GM12878 (cell line): ENCODE results near the gene RALGPS1.

Experiments used
- CTCF ChIP-seq, 3 experiments: IDR thresholded peaks in 2 of 3; conservative IDR thresholded peaks in 1 of 3; 2 replicates each; pipeline ENCODE4 v1.5.1; 2011; ENCODE audit warnings: low read depth in 3 of 3, low read length in 3 of 3, mild to moderate bottlenecking in 3 of 3, control low read depth in 2 of 3, moderate library complexity in 2 of 3, inconsistent platforms in 1 of 3, mixed read lengths in 1 of 3; ENCODE audit not compliant: control insufficient read depth in 2 of 3, insufficient read depth in 1 of 3; ENCODE audit errors: extremely low read depth in 1 of 3
- EP300 ChIP-seq, 2 experiments: fragments of 150-350 bp in 1 of 2; IDR thresholded peaks; 2 replicates each; pipeline ENCODE4 v1.6.1; 2011 to 2012; ENCODE audit warnings: low read depth in 2 of 2, low read length in 2 of 2, borderline replicate concordance in 1 of 2, improper control_type of control experiment in 1 of 2, inconsistent platforms in 1 of 2; ENCODE audit not compliant: control insufficient read depth in 1 of 2
- EZH2 ChIP-seq: IDR thresholded peaks from 2 replicates; pipeline ENCODE4 v1.6.1; 2012; ENCODE audit warnings: low read depth, mild to moderate bottlenecking, control low read depth, inconsistent platforms, low read length, borderline replicate concordance; ENCODE audit not compliant: control insufficient read depth
- FOXK2 ChIP-seq: fragments of 450-650 bp; IDR thresholded peaks from 2 replicates; pipeline ENCODE4 v1.6.1; 2017; ENCODE audit warnings: mild to moderate bottlenecking, moderate library complexity
- IKZF1 ChIP-seq: fragments of 450-650 bp; conservative IDR thresholded peaks from 2 replicates; pipeline ENCODE4 v1.6.1; 2017; ENCODE audit warnings: antibody characterized with exemption, mild to moderate bottlenecking
- MXI1 ChIP-seq: fragments of 150-350 bp; IDR thresholded peaks from 2 replicates; pipeline ENCODE4 v1.6.1; 2011; ENCODE audit warnings: low read depth, mild to moderate bottlenecking, inconsistent platforms, low read length, improper control_type of control experiment
- POLR2A ChIP-seq: IDR thresholded peaks from 2 replicates; pipeline ENCODE4 v1.6.1; 2011; ENCODE audit warnings: low read depth, mild to moderate bottlenecking, low read length
- RBBP5 ChIP-seq: fragments of 200-600 bp; sonication (generic); conservative IDR thresholded peaks from 2 replicates; pipeline ENCODE4 v1.6.1; 2016
- SMC3 ChIP-seq: IDR thresholded peaks from 2 replicates; pipeline ENCODE4 v1.6.1; 2011; ENCODE audit warnings: low read length, improper control_type of control experiment, borderline replicate concordance
- TAF1 ChIP-seq: IDR thresholded peaks from 2 replicates; pipeline ENCODE4 v1.6.1; 2011; ENCODE audit warnings: mild to moderate bottlenecking, low read depth, low read length, borderline replicate concordance
- ZNF24 ChIP-seq: fragments of 450-650 bp; IDR thresholded peaks from 2 replicates; pipeline ENCODE4 v1.6.1; 2017; ENCODE audit warnings: antibody characterized with exemption, mild to moderate bottlenecking
- TF ChIP-seq, protein P1 (sequence below): IDR thresholded peaks from 2 replicates; pipeline ENCODE4 v1.6.1; 2012; ENCODE audit warnings: low read depth, low read length, improper control_type of control experiment

DNA sequence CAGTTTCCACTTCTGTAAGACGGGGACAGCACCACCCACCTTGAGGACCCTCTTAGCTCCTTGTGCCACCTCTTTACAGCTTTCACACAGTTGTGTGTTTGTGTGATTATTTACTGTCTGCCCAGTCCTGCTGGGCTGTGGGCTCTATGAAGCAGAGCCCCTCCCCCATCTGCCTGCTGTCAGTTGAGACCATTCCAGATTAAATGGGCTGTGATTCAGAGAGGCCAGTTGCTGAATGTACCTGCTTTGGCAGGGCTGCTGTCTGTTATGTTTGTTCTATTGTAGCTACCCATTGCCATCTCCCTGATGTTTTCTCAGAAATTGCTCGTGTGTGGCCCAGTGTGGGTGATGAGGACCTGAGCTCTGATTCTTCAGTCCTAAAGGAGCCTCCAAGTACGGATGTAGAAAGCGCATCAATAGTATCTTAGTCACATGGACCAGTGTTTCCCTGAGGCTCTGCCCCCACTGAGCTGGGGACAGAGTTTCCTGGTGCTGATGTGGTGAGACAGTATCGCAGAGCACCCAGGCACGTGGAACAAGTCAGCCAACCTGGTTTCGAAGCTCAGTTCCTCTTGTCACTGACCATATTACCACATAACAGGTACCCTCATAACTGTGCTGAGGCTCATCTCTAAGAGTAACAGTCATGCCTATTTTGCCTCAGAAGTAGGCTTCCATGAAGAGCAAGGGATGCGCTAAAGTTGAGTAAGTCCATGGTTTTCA lies 204.2 kb downstream of the RALGPS1 start:
- 0 out of 2 replicates have a peak, but pooled peaks have one; percentile 31 for TF ChIP-seq IKZF1
- no peak for TF ChIP-seq SMC3
- no peak for TF ChIP-seq POLR2A
- TF ChIP-seq EP300 (IDR thresholded peaks at IDR 0.05; ENCODE audit: borderline replicate concordance in 1 of 2, control insufficient read depth in 1 of 2, low read depth in 2 of 2, low read length in 2 of 2), result no peak; a peak in 1 of 4 replicates
- TF ChIP-seq MXI1, result no peak
- no peak for TF ChIP-seq ZNF24
- no peak for TF ChIP-seq EZH2
- TF ChIP-seq CTCF (IDR thresholded peaks at IDR 0.05 in 2 of 3, conservative IDR thresholded peaks at IDR 0.05 in 1 of 3; ENCODE audit: control insufficient read depth in 2 of 3, extremely low read depth in 1 of 3, insufficient read depth in 1 of 3, low read depth in 3 of 3, low read length in 3 of 3), result no peak
- TF ChIP-seq TAF1, result no peak
- TF ChIP-seq FOXK2, result no peak
- TF ChIP-seq, protein P1, sequence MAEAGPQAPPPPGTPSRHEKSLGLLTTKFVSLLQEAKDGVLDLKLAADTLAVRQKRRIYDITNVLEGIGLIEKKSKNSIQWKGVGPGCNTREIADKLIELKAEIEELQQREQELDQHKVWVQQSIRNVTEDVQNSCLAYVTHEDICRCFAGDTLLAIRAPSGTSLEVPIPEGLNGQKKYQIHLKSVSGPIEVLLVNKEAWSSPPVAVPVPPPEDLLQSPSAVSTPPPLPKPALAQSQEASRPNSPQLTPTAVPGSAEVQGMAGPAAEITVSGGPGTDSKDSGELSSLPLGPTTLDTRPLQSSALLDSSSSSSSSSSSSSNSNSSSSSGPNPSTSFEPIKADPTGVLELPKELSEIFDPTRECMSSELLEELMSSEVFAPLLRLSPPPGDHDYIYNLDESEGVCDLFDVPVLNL, result no peak
- no peak for TF ChIP-seq RBBP5
